Progenitor cell of endocrine pancreas (in vitro differentiated cells): Measurements from ENCODE around the gene ADCYAP1. TPM values are rescaled to one million over a fixed set of nuclear protein-coding genes. Genes with fewer than 3 reads are reported as not detected.

Experiments used
- DNase-seq: peaks from one replicate; pipeline ENCODE4 v3.0.0; 2021; ENCODE audit warnings: low spot score; ENCODE audit not compliant: unreplicated experiment
- H3K27ac Mint-ChIP-seq: 2 replicates; pipeline ENCODE4 v1.8.0; 2021; ENCODE audit warnings: mild to moderate bottlenecking, moderate library complexity, mixed read lengths
- H3K27me3 Mint-ChIP-seq: 2 replicates; pipeline ENCODE4 v1.8.0; 2021; ENCODE audit warnings: mixed read lengths
- H3K36me3 Mint-ChIP-seq: 2 replicates; pipeline ENCODE4 v1.8.0; 2022; ENCODE audit warnings: mixed read lengths; ENCODE audit not compliant: insufficient read depth
- H3K4me1 Mint-ChIP-seq: 2 replicates; pipeline ENCODE4 v1.8.0; 2021; ENCODE audit warnings: low read depth, mixed read lengths
- H3K4me3 Mint-ChIP-seq: 2 replicates; pipeline ENCODE4 v1.8.0; 2021; ENCODE audit warnings: low read depth, mild to moderate bottlenecking, moderate library complexity, mixed read lengths
- H3K9me3 Mint-ChIP-seq: 2 replicates; pipeline ENCODE4 v1.8.0; 2021; ENCODE audit warnings: low read depth, mixed read lengths
- CTCF ChIP-seq: fragments of 200-600 bp; sonication (generic); IDR thresholded peaks from one replicate; pipeline ENCODE4 v1.5.0; 2021; ENCODE audit warnings: antibody characterized with exemption, mild to moderate bottlenecking; ENCODE audit not compliant: unreplicated experiment
- total RNA-seq: library from RNA; stranded (reverse); gene quantifications from 2 replicates; pipeline ENCODE4 v1.2.1, GENCODE V29; 2021

Gene ADCYAP1
- total RNA-seq, 1 donor from 2014 or later: not detected

DNA sequence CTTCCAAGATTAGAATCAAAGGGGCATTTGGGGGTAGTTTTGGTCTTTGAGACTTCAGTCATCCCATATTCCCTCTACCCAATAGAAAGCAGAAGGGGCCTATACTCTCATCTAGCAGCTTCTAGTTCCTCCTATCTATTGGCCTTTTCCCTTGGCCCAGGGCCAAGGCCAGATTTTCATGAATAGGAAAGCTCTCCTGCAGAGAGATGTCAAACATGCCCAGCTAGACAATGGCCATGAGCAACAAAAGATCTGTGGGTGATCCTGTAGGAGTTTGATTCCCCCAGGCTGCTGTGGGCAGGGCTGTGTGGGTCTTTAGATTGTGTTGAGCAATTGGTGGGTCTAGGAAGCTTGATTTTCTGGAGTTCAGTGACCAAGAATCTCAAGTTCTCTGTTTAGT is 2.9 kb upstream of the ADCYAP1 start:
- no peak for TF ChIP-seq CTCF
- Mint-ChIP-seq H3K4me1 (peaks cover 2% of the 10 kb centered on the region), H3K36me3 (no peaks in the 10 kb centered on the region), H3K4me3 (no peak overlapping the region), H3K27ac (no peak overlapping the region), H3K9me3 (no peaks in the 10 kb centered on the region), H3K27me3 (peaks cover 84% of the 10 kb centered on the region)
- no peak for DNase-seq

GRCh38 chr18:902229-902628 is 2.4 kb upstream of the ADCYAP1 start:
- Mint-ChIP-seq H3K9me3 (no peaks in the 10 kb centered on the region), H3K4me1 (peaks cover 3% of the 10 kb centered on the region), H3K27ac (no peak overlapping the region), H3K27me3 (peaks cover 86% of the 10 kb centered on the region), H3K4me3 (no peak overlapping the region), H3K36me3 (no peaks in the 10 kb centered on the region)
- TF ChIP-seq CTCF: peak; percentile 38
- no peak for DNase-seq

DNA sequence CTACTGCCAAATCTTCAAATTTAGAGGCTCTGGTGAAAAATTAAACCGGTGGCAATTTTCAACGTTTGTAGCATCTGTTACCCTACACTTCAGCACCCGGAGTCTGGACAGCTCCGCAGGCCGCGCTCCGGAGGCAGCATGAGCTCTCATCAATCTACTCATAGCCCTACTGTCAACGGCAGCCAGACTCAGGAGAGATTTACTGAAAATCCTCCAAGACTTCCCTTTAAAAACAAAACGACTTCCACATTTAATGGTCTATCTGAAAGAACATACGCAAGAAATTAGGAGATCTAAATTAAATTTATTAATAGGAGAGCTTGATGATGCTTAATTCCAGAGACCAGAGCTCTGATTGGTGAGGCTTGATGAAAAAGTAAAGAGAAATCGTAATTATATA is 970 bp upstream of the ADCYAP1 start:
- H3K36me3 Mint-ChIP-seq: no peaks in the 10 kb centered on the region
- peaks cover 88% of the 10 kb centered on the region for H3K27me3 Mint-ChIP-seq
- H3K27ac Mint-ChIP-seq: no peak overlapping the region
- H3K4me1 Mint-ChIP-seq: peaks cover 3% of the 10 kb centered on the region
- no peaks in the 10 kb centered on the region for H3K9me3 Mint-ChIP-seq
- TF ChIP-seq CTCF: no peak
- DNase-seq: peak; percentile 83
- H3K4me3 Mint-ChIP-seq: no peak overlapping the region

DNA sequence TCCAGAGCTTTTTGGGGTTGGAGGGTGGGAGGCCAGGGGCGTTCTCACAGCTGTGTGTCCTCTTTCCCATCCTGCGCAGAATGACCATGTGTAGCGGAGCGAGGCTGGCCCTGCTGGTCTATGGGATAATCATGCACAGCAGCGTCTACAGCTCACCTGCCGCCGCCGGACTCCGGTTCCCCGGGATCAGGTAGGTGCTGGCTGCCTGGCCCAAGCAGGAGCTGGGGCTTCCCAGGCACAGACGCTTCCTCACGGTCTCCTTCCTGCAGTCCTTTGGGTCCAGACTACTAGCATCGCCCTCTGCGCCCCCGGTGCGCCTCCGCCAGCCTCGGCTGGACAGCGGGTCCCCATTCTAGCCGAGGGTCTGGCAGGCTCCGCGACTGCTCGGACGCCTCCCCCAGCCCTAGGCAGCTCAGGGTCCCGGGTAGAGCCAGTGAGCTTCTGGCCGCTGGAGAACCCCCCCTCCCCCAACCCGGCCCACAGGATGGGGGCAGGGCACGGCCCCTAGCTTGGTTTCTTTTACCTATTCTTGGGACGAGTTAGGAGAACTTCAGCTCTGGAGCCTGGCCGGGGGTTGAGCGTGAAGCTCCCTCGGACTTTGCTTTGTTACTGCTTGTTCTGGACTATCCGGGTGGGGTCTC is 756 bp downstream of the ADCYAP1 start:
- no peak for TF ChIP-seq CTCF
- no peak overlapping the region for H3K27ac Mint-ChIP-seq
- H3K4me3 Mint-ChIP-seq: no peak overlapping the region
- no peaks in the 10 kb centered on the region for H3K9me3 Mint-ChIP-seq
- DNase-seq: no peak
- H3K36me3 Mint-ChIP-seq: no peaks in the 10 kb centered on the region
- peaks cover 88% of the 10 kb centered on the region for H3K27me3 Mint-ChIP-seq
- peaks cover 5% of the 10 kb centered on the region for H3K4me1 Mint-ChIP-seq

GRCh38 chr18:905948-906415 is 1.3 kb downstream of the ADCYAP1 start:
- H3K4me1 Mint-ChIP-seq: peaks cover 5% of the 10 kb centered on the region
- H3K4me3 Mint-ChIP-seq: no peak overlapping the region
- H3K9me3 Mint-ChIP-seq: no peaks in the 10 kb centered on the region
- no peaks in the 10 kb centered on the region for H3K36me3 Mint-ChIP-seq
- H3K27ac Mint-ChIP-seq: no peak overlapping the region
- peaks cover 88% of the 10 kb centered on the region for H3K27me3 Mint-ChIP-seq
- no peak for TF ChIP-seq CTCF
- DNase-seq: no peak
